ENCODE results near the gene NRG4.
"Not testable (repeated sequence)": the region's sequence is repeated elsewhere in the genome, so short reads cannot be mapped to it uniquely, and the experiment has no call there.

The NRG4 gene

GRCh38 chr15:75992897-75993296 is 19.3 kb downstream of the NRG4 start:
- DNase-seq (ENCODE audit: low spot score): no peak

GRCh38 chr15:75989875-75990274 is 22.3 kb downstream of the NRG4 start:
- no peak for DNase-seq (ENCODE audit: low spot score)

- DNase-seq (ENCODE audit: low spot score): peak; percentile 6
Measured at GRCh38 chr15:75989045-75989444, 23.2 kb downstream of the NRG4 start.

GRCh38 chr15:75985971-75986370 is 26.3 kb downstream of the NRG4 start:
- DNase-seq (ENCODE audit: low spot score): no peak

- not testable (repeated sequence) for DNase-seq (ENCODE audit: low spot score)
Measured at GRCh38 chr15:75984706-75985105, 27.5 kb downstream of the NRG4 start.

- DNase-seq (ENCODE audit: low spot score): no peak
Measured at GRCh38 chr15:75982468-75982867, 29.8 kb downstream of the NRG4 start.

- DNase-seq (ENCODE audit: low spot score): no peak
Measured at GRCh38 chr15:75981149-75981815, 30.9 kb downstream of the NRG4 start.

- DNase-seq (ENCODE audit: low spot score): not testable (repeated sequence)
Measured at GRCh38 chr15:75976766-75977165, 35.5 kb downstream of the NRG4 start.

GRCh38 chr15:75966073-75966472 is 46.2 kb downstream of the NRG4 start:
- DNase-seq (ENCODE audit: low spot score): no peak

GRCh38 chr15:75961331-75961730 is 50.9 kb downstream of the NRG4 start:
- DNase-seq (ENCODE audit: low spot score): no peak

- DNase-seq (ENCODE audit: low spot score): no peak
Measured at GRCh38 chr15:75955720-75956119, 56.5 kb downstream of the NRG4 start.

- DNase-seq (ENCODE audit: low spot score): no peak
Measured at GRCh38 chr15:75952525-75952924, 59.7 kb downstream of the NRG4 start.

GRCh38 chr15:75948761-75949296 is 63.4 kb downstream of the NRG4 start:
- DNase-seq (ENCODE audit: low spot score): no peak

GRCh38 chr15:75947092-75947491 is 65.1 kb downstream of the NRG4 start:
- DNase-seq (ENCODE audit: low spot score): peak; percentile 63

- DNase-seq (ENCODE audit: low spot score): no peak
Measured at GRCh38 chr15:75945953-75946352, 66.3 kb downstream of the NRG4 start.

GRCh38 chr15:75943713-75944215 is 68.5 kb downstream of the NRG4 start:
- DNase-seq (ENCODE audit: low spot score): no peak

- no peak for DNase-seq (ENCODE audit: low spot score)
Measured at GRCh38 chr15:75943246-75943645, 69.0 kb downstream of the NRG4 start.

- DNase-seq (ENCODE audit: low spot score): no peak
Measured at GRCh38 chr15:75942464-75942863, 69.8 kb downstream of the NRG4 start.

GRCh38 chr15:75930866-75931265 is 81.4 kb downstream of the NRG4 start:
- DNase-seq (ENCODE audit: low spot score): no peak

- no peak for DNase-seq (ENCODE audit: low spot score)
Measured at GRCh38 chr15:75929799-75930565, 82.2 kb downstream of the NRG4 start.

- no peak for DNase-seq (ENCODE audit: low spot score)
Measured at GRCh38 chr15:75928680-75929608, 83.3 kb downstream of the NRG4 start.

- DNase-seq (ENCODE audit: low spot score): no peak
Measured at GRCh38 chr15:75927601-75928000, 84.6 kb downstream of the NRG4 start.

All from AG08395 (cell line).